Adrenal gland (tissue), 5 donors: ENCODE data around the gene SOX21.

ENCODE experiments used
- POLR2A ChIP-seq, 2 donors: fragments of 450-650 bp; IDR thresholded peaks; one replicate each; pipeline ENCODE4 v1.6.1; 2017; ENCODE audit warnings: antibody characterized with exemption in 2 of 2, mild to moderate bottlenecking in 2 of 2, moderate library complexity in 1 of 2
- TF ChIP-seq, protein P1 (sequence below), 6 experiments: fragments of 450-650 bp in 4 of 6; fragments of 200-600 bp in 2 of 6; sonication (generic) in 1 of 6; IDR thresholded peaks; 1 replicate in 5 of 6; 2 replicates in 1 of 6; pipeline versions ENCODE4 v1.5.1 to v1.8.0; 2016 to 2021; ENCODE audit warnings: antibody characterized with exemption in 6 of 6, mild to moderate bottlenecking in 2 of 6, moderate library complexity in 1 of 6
- donor health status: DM: no; HTN: no; CAD: no.

DNA sequence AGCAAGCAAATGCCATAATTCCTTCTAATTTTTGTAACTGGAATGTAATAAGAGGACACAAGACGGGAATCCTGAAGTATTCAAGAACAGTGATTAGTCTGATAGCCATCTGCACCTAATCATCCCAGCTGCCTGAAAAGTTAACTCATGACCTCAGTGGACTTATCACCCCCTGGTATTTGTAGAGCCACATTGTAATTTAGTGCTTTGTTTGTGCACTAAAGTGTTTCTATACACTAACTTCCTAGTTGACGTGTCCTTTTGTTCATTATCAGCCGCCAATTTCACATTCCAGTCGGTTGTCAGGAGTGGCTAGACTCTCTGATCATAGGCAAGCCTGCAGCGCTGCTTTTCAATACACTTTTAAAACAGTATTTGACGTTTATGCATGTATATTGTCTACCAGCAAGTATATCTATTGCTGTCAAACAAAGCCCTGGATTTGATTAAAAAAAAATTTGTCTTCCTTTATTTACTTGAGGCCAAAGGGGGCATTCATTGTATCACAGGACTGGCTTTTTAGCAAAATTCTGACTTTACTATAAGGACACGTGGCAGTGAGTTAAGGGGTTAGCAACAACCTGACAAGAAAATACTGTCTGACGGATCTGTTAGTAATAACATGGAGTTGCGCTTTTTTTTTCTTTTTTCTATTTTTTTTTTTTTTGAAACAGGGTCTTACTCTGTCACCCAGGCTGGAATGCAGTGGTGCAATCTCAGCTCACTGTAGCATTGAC lies 10.4 kb upstream of the SOX21 start:
- TF ChIP-seq, protein P1, sequence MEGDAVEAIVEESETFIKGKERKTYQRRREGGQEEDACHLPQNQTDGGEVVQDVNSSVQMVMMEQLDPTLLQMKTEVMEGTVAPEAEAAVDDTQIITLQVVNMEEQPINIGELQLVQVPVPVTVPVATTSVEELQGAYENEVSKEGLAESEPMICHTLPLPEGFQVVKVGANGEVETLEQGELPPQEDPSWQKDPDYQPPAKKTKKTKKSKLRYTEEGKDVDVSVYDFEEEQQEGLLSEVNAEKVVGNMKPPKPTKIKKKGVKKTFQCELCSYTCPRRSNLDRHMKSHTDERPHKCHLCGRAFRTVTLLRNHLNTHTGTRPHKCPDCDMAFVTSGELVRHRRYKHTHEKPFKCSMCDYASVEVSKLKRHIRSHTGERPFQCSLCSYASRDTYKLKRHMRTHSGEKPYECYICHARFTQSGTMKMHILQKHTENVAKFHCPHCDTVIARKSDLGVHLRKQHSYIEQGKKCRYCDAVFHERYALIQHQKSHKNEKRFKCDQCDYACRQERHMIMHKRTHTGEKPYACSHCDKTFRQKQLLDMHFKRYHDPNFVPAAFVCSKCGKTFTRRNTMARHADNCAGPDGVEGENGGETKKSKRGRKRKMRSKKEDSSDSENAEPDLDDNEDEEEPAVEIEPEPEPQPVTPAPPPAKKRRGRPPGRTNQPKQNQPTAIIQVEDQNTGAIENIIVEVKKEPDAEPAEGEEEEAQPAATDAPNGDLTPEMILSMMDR (IDR thresholded peaks at IDR 0.05): no peak
- no peak for TF ChIP-seq POLR2A (IDR thresholded peaks at IDR 0.05)
